Suppressor macrophage treated with lipopolysaccharide for 4 hours (primary cell): ENCODE data around the gene NDUFB1.

Source experiments
- DNase-seq: peaks from one replicate; pipeline ENCODE4 v3.0.0-alpha.2; 2020

The NDUFB1 gene

DNA sequence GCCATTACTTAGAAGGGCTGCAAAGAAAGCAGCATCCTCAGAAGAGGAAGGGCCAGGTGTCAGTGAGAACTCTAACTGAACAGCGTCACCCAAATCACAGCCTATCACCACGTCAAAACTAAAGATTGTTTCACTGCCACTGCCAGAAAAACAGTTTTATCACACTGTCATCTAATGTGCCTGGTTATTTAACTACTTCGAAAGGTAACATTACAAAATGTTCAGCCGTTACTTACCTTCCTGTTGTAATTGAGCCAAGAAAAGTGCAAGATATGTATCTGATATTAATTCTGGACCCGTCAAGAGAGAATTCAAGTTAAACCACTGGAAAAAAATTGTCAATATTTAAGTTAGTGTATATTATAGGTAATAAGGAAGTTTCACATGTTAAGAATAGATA, 33.0 kb downstream of the NDUFB1 start:
- DNase-seq, result no peak

GRCh38 chr14:92074555-92074954, 47.0 kb downstream of the NDUFB1 start:
- no peak for DNase-seq
